Stimulated activated CD4-positive, alpha-beta T cell treated with anti-CD3 and anti-CD28 coated beads, Interleukin-1b, Interleukin-23, amount 100 ng/mL, for 1 hour (primary cell): ENCODE results near the gene MYMX.
"Not testable (repeated sequence)": the region's sequence is repeated elsewhere in the genome, so short reads cannot be mapped to it uniquely, and the experiment has no call there.

Source experiments
- DNase-seq, 2 donors: peaks; one replicate each; pipeline ENCODE4 v3.0.0-alpha.2; 2020; ENCODE audit warnings: low read depth in 2 of 2

The MYMX gene

DNA sequence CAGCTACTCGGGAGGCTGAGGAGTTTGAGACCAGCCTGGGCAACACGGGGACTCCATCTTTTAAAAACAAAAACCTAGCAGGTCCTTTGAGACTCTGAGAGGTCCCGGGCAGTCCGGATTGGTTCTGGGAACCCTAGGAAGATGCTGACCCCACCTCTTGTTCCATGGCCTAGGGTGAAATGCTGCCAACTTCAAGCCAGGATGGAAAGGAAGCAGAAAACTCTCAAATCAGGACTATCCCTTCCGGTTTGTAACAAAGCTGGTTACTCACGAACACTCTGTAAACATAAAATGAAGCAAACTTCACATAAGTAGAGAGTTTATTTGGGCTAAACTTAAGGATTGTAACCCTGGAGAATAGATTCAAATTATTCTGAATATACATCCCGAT lies 30.1 kb upstream of the MYMX start:
- DNase-seq: no peak

DNA sequence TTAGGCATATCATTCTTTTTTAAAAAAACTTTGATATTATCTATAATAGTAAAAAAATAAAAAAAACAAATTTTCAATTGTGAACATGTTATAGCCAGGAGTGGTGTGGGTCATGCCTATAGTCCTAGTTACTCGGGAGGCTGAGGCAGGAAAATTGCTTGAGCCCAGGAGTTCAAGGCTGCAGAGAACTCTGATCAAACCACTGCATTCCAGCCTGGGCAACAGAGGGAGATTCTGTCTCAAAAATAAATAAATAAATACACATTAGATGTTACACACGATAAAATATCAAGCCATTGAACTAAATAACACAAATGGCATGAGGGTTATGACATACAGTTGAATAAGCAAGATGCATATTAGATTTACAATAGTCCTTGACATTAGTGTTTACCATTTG lies 27.9 kb upstream of the MYMX start:
- no peak for DNase-seq

DNA sequence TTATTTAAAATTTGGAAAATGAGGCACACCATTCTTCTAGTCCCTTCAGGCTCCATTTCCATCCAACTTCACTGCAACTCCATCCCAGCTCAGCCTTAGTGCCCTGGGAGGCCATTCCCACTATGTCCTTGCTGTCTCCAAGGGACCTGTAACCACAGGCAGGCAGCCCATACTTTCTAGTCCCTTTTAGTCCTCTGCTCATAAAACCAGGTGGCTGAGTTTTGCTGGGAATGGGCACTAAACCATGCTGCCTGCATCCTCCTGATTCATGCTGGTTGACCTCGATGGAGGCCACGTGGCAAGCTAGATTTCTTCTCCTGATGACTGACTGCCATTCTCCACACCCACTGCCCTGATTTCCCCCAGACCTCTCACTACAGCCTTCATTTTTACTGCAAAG lies 27.5 kb upstream of the MYMX start:
- no peak for DNase-seq

DNA sequence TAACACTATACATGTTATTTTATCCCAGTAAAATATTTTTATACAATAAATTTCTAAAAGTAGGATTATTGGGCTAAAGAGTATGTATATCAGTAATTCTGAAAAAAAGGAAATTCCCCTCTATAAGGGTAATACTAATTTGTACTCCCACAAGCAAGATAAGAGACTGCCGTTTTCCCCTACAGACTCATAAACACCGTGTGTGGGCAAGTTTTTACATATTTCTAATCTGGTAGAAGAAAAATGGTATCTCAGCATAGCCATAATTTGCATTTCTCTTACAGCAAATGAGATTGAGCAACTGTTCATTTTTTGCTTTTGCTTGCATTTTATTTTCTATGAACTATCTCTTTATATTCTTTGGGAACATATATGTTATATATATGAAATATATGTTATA lies 26.0 kb upstream of the MYMX start:
- DNase-seq: no peak

DNA sequence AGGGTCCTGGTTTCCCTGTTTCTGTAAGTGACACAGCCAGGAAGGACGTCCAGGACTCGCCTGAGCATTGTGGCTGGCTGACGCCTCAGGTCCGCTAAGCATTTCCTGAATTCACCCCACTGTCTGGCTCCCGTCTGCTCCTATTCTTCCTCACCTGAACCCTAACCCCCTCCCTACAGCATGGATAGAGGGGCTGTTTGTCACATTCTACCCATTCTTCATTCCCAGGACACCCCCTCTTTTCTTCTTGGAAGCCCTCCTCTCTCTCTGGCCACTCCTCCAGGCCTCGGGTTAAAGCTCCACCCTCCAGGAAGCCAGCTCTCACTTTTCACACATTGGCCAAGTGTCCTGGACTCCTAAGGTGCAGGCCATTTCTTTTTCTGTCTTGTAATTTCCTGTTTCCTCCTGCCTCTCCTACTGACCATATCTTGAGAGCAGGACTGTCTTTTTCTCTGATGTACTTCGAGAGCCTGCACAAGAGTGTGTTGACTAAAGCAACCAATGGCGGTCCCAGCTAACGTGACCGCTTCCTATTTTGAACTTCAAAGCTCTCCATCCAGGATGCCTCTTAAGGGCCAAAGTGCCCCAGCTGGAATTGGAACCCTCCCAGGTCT lies 24.2 kb upstream of the MYMX start:
- DNase-seq: no peak

DNA sequence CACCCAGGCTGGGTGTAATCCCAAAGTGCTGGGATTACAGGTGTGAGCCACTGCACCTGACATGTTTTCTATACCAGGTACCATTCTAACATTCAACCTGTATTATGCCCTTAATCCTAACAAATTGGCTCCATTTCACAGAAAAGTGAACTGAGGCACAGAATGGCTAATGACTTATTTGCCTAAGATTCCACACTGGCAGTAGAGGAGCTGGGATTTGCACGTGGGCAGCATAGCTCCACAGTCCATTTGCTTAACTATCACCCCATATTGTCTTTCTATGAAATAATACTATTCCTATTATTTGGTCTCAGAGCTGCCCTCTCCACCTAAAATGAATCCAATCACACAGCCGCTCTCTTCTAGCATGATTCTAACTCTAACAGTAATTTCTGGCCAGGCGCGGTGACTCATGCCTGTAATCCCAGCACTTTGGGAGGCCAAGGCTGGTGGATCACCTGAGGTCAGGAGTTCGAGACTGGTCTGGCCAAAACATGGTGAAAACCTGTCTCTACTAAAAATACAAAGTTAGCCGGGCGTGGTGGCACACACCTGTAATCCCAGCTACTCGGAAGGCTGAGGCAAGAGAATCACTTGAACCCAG lies 23.3 kb upstream of the MYMX start:
- no peak for DNase-seq

DNA sequence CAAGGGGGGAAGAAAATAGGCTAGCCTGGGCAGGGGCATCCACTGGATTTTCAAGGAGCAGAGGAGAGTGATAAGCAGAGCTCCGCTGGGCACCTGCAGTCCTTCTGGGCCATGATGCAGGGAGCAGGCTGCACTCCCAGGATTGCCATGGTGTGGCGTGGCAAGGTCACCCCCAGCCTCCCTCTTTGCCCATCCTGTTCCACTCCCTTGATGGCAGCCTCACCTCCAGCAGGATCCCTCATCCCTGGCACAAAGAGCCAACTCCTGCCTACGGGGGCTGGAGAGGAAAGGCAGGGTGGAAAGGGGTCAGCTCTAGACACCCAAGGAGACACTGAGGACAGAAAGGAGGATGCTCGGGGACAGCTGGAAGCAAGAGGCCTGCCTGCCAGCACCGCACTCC lies 22.4 kb upstream of the MYMX start:
- no peak for DNase-seq

DNA sequence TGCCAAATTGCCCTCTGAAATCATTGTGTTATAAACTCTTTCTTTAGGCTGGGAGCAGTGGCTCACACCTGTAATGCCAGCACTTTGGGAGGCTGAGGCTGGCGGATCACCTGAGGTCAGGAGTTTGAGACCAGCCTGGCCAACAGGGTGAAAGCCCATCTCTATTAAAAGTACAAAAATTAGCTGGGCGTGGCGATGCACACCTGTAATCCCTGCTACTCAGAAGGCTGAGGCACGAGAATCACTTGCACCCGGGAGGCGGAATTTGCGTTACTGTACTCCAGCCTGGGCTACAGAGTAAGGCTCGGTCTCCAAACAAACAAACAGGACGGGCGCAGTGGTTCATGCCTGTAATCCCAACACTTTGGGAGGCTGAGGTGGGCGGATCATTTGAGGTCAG lies 20.4 kb upstream of the MYMX start:
- not testable (repeated sequence) for DNase-seq

DNA sequence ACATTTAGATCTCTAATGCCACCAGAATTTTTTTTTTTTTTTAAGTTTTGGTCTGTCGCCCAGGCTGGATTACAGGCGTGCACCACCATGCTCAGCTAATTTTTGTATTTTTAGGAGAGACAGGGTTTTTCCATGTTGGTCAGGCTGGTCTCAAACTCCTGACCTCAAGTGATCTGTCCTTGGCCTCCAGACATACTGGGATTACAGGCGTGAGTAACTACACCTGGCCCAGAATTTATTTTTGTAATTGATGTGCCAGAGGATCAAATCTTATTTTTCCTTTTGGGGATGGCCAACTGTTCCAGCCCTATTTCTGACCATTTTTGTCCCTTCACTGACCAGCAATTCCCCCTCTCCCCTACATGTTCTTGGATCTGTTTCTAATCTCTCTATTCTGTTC lies 18.0 kb upstream of the MYMX start:
- DNase-seq: no peak

DNA sequence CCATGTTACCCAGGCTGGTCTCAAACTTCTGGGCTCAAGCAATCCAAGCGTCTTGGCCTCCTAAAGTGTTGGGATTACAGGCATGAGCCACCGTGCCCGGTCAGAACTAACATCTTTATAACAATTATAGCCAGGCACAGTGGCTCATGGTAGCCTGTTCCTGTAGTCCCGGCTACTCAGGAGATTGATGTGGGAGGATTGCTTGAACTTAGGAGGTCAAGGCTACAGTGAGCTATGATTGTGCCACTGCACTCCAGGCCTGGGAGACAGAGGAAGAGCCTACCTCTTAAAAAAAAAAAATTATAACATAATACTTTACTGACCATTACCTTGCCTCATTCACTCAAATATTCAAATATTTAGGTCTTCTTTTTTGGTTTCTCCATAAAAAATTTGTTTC lies 16.8 kb upstream of the MYMX start:
- DNase-seq: no peak

DNA sequence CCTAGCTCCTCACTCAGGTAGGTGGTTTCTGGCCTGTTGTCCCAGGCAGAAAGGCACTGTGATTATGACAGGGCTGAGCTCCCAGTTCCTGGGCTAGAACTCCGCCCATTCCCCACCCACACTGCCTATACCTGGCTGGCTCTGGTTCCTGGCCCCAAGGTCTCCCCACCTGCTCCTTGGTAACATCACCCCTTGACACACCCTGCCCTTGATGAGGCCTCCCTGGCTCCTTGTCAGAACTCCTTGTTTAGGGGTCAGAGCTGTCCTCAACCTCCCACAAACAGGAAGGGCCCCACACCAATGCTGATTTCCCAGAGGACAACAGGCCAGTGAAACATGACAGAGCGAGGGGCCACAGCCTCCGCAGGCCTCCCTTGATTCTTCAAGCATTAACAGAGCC lies 15.5 kb upstream of the MYMX start:
- DNase-seq: no peak

DNA sequence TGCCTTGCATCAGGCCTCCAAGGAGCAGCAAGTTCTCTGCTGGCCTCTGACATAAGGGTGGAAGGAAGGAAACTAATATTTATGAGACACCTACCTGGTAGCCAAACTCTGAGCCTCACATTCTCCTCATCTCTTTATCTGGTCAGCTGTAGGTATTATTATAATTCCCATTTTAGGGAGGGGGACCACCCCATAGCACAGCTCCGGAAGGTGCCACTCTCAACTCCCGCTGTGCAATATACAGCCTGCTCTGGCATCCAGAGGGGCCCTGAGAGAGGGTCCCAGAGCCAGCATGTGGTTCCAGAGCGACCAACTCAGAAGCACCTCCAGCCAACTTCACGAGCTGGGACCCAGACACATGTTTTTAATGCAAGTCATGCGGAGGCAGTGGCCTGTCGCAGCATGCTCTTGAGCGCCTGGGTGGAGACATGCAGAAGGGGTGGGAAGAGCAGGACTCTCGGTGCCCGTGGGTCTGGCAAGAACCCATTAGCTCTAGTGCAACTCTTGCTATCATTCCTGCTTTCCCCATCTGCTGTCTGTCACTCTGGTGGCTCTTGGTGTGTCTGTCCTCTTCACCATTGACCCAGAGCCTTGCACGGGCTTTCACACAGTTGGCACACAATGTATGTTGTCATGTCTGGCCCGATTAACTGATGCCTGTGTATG lies 15.0 kb upstream of the MYMX start:
- DNase-seq: no peak

DNA sequence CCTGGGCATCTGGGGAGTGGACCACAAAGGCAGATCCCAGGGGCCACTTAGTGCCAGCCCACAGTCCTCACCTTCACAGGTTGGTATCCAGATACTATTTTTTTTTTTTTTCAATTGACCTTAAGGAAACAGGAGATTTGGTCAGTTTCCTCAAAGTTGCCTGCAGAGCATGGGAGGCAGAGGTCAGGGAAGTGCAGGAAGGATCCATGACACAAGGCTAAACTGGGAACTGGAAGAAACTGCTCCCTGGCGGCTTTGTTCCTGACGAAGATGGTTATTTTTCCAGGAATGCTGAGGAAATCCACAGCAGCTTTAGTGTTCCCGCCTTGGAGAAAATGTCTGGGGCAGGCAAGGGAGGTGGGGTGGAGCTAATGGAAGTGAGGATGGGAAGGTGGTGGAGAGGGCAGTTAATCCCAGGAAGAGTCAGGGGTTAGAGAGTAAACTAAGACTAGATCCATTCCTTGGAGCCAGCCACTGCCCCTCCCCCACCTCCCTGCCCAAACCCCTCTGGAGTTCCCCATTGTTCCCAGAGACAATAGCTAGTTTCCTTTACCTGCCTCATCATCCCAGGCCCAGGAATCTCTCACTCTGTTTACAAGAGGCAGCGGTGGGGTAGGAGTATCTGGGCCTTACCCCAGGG lies 14.3 kb upstream of the MYMX start:
- no peak for DNase-seq

DNA sequence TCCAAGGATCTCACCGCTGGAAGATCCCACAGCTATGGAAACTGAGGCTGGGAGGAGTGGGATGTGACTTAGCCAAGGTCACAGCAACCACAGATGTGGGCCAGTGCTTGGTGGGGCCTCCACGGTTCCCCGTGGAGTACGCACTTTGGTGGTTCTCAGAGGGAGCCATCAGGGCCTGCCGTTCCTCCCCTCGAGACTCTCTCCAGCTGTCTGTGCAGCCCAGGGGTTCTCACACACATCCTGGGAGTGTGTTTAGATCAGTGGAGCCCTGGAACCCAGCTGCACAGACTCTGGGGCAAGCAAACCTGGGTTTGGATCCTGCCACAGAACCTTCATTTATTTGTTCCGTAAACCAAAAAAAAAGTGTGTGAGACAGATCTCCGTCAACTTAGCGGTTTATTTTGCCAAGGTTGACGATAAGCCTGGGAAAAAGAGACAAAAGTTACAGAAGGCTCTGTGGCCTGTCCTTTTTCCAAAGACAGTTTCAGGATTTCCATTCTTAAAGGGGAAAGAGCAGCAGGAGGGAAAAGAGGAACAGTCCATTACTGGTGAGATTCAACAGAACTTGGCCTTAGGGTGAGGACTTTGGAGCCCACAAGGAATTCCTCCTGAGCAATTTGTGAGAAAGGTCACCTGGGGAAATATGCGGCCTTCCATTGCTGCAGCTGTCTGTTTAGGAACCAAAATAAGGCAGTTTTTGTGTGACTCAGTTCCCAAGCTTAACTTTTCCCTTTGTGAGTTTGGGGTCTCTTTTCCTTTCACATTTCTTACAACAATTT lies 13.6 kb upstream of the MYMX start:
- no peak for DNase-seq

DNA sequence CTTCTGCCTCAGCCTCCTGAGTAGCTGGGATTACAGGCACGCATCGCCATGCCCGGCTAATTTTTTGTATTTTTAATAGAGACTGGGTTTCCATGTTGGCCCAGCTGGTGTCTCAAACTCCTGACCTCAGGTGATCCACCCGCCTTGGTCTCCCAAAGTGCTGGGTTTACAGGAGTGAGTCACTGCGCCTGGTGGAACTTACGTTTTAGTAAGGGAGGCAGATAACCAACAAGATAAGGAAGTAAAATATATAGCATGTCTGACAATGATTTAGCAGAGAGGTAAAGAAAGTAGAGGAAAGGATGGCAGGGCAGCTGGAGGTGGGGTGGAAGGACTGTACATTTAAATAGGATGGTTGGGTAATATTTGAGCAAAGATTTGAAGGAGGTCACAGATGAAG lies 12.8 kb upstream of the MYMX start:
- DNase-seq: no peak

DNA sequence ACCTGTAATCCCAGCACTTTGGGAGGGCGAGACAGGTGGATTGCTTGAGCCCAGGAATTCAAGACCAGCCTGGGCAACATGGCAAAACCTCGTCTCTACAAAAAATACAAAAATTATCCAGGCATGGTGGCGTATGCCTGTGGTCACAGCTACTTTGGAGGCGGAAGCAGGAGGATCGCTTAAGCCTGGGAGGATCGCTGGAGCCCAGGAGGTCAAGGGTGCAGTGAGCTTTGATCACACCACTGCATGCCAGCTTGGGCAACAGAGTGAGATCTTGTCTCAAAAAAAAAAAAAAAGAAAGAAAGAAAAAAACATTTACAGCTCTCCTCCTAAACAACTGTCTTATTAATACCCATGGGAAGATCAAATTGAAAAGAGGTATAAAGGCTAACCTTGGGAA lies 8.8 kb upstream of the MYMX start:
- DNase-seq: no peak

DNA sequence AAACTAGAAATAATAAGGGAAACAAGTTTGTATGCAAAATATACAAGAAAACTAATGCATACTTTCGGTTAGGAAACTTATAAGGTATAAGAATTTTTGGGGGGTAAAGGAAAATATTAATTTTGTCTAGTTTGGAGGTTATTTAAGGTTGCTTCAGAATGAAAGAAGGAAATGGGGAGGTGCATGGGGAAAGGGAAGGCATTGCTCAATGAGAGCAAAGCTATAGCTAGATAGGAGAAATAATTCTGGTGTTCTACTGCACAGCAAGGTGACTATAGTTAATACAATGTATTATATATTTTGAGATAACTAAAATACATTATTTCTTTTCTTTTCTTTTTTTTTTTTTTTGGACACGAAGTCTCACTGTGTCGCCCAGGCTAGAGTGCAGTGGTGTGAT lies 5.4 kb upstream of the MYMX start:
- no peak for DNase-seq

DNA sequence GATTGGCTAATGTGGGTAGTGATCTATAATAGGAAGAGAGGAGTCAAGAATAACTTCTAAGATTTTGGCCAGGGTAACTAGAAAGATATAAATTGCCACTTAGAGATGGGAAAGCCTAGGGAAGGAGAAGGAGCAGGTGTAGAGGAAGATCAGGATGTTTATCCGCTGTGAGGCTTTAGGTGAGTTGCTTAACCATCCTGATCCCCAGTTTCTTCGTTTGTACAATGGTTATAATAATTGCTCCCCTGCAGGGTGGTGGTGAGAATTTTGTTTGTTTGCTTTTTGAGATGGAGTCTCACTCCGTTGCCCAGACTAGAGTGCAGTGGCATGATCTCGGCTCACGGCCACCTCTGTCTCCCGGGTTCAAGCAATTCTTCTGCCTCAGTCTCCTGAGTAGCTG lies 2.4 kb upstream of the MYMX start:
- DNase-seq: no peak

DNA sequence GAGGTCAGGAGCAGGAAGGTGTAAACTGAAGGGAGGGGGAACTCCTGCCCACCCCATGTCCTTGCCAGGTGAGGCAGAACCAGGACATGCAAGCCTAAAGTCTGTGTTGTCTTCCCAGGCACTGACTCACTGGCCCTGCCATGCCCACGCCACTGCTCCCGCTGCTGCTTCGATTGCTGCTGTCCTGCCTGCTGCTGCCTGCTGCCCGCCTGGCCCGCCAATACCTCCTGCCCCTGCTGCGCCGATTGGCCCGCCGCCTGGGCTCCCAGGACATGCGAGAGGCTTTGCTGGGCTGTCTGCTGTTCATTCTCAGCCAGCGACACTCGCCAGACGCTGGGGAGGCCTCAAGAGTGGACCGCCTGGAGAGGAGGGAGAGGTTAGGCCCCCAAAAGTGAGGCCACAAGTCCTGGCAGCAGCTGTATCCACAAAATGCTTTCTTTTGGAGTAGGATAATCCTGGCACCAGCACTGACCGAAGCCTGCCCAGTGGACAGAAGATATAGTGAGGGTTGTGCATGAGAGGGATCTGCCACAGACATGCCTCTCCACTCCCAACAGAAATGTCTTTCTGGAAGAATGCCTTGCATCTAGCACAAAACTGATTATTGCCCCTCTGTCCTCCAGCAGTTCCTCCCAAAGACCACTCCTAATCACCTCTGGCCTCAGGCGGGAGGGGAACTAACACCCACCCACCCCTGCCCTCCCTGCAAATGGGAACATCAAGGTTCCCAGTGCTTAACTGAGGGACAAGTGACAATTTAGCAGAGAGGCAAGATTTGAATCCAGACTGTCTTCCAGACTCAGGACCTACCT lies 812 bp downstream of the MYMX start:
- DNase-seq: no peak

DNA sequence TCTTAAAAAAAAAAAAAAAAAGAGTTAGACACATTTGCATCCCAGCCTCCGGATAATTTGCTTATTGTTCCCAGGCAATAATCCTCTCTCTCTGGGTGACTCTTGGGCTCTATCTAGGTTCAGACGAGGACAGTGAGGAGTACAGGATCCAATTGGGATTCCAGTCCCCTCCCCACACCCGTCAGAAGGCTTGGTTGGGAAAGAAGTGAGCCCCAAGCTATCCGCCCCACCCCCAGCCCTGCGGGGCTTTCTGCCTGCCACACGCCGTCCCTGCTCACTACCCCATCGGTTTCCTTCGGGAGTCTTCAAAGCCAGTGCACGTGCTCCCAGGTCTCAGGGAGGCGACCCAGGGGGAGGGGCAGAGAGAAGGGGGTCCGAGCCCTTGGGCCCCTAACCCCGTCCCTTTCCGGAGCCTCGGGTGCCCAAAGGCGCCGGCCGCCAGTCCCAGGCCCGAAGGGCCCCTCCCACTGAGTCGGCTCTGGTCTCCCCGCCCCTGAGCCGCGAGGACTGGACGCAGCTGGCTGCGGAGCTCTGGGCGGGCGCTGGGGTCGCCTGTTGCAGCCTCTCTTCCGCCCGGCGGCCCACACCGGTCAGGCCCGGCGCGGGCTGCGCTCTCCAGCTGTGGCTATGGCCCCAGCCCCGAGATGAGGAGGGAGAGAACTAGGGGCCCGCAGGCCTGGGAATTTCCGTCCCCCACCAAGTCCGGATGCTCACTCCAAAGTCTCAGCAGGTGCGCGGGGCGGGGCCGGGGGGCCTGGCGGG lies 2.5 kb downstream of the MYMX start:
- no peak for DNase-seq
